PFSK-1 (cell line): ENCODE results near the gene IGFBP6.

ENCODE experiments used
- FOXP2 ChIP-seq: optimal IDR thresholded peaks from 2 replicates; pipeline ENCODE3; 2011; ENCODE audit warnings: borderline replicate concordance, control low read depth, inconsistent platforms; ENCODE audit not compliant: insufficient read depth; ENCODE audit errors: extremely low read length, extremely low read depth
- POLR2AphosphoS5 ChIP-seq: IDR thresholded peaks from 2 replicates; pipeline ENCODE4 v1.6.1; 2012; ENCODE audit warnings: low read depth, mild to moderate bottlenecking, control low read depth, low read length, moderate library complexity
- SIN3A ChIP-seq: IDR thresholded peaks from 2 replicates; pipeline ENCODE4 v1.6.1; 2012; ENCODE audit warnings: mild to moderate bottlenecking, low read length, moderate library complexity, borderline replicate concordance; ENCODE audit not compliant: insufficient read depth
- TAF1 ChIP-seq: IDR thresholded peaks from 2 replicates; pipeline ENCODE4 v1.6.1; 2012; ENCODE audit warnings: low read length, control low read depth, borderline replicate concordance; ENCODE audit not compliant: insufficient read depth
- TF ChIP-seq, protein P1 (sequence below), 2 experiments: IDR thresholded peaks; 2 replicates each; pipeline versions ENCODE4 v1.6.1 to v1.8.0; 2011 to 2012; ENCODE audit warnings: low read depth in 2 of 2, low read length in 2 of 2, control low read depth in 1 of 2, inconsistent platforms in 1 of 2, mild to moderate bottlenecking in 1 of 2, moderate library complexity in 1 of 2; ENCODE audit not compliant: insufficient read depth in 1 of 2

The IGFBP6 gene

GRCh38 chr12:53133722-53134121, 36.3 kb downstream of the IGFBP6 start:
- TF ChIP-seq SIN3A (no peak), FOXP2 (no peak), POLR2AphosphoS5 (no peak), TAF1 (no peak)
- TF ChIP-seq, protein P1, sequence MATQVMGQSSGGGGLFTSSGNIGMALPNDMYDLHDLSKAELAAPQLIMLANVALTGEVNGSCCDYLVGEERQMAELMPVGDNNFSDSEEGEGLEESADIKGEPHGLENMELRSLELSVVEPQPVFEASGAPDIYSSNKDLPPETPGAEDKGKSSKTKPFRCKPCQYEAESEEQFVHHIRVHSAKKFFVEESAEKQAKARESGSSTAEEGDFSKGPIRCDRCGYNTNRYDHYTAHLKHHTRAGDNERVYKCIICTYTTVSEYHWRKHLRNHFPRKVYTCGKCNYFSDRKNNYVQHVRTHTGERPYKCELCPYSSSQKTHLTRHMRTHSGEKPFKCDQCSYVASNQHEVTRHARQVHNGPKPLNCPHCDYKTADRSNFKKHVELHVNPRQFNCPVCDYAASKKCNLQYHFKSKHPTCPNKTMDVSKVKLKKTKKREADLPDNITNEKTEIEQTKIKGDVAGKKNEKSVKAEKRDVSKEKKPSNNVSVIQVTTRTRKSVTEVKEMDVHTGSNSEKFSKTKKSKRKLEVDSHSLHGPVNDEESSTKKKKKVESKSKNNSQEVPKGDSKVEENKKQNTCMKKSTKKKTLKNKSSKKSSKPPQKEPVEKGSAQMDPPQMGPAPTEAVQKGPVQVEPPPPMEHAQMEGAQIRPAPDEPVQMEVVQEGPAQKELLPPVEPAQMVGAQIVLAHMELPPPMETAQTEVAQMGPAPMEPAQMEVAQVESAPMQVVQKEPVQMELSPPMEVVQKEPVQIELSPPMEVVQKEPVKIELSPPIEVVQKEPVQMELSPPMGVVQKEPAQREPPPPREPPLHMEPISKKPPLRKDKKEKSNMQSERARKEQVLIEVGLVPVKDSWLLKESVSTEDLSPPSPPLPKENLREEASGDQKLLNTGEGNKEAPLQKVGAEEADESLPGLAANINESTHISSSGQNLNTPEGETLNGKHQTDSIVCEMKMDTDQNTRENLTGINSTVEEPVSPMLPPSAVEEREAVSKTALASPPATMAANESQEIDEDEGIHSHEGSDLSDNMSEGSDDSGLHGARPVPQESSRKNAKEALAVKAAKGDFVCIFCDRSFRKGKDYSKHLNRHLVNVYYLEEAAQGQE (IDR thresholded peaks at IDR 0.05; ENCODE audit: insufficient read depth in 1 of 2, low read depth in 2 of 2, low read length in 2 of 2) = no peak

DNA sequence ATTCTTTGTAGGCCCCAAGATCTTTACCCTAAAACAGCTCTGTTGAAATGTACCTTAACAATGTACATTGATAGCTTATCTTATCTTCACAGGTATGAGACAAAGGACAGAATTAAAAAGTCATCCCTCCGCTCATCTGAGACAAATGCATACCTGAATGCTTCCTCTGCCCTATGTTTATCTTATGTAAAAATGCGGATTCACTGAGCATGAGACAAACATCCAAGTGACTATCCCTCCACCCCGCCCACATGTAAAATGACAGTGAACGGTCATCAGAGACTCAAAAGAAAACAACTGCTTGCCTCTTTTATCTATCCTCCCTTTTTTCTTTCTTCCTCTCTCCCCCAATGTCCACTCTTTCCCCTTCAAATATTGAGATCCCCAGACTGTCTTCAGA, 45.9 kb downstream of the IGFBP6 start:
- TF ChIP-seq, protein P1 (IDR thresholded peaks at IDR 0.05; ENCODE audit: insufficient read depth in 1 of 2, low read depth in 2 of 2, low read length in 2 of 2) = no peak
- no peak for TF ChIP-seq SIN3A
- no peak for TF ChIP-seq TAF1
- no peak for TF ChIP-seq FOXP2
- TF ChIP-seq POLR2AphosphoS5 = no peak

- no peak for TF ChIP-seq FOXP2
- TF ChIP-seq POLR2AphosphoS5 = no peak
- TF ChIP-seq SIN3A = no peak
- TF ChIP-seq, protein P1 (IDR thresholded peaks at IDR 0.05; ENCODE audit: insufficient read depth in 1 of 2, low read depth in 2 of 2, low read length in 2 of 2) = no peak
- no peak for TF ChIP-seq TAF1
These were observed 48.2 kb downstream of the IGFBP6 start for GRCh38 chr12:53145383-53146260.

- TF ChIP-seq SIN3A (no peak), FOXP2 (no peak), POLR2AphosphoS5 (no peak), TAF1 (no peak)
- TF ChIP-seq, protein P1 (IDR thresholded peaks at IDR 0.05; ENCODE audit: insufficient read depth in 1 of 2, low read depth in 2 of 2, low read length in 2 of 2) = no peak
These were observed 49.7 kb downstream of the IGFBP6 start for GRCh38 chr12:53147181-53147580.
